Osteocyte (in vitro differentiated cells): ENCODE data around the gene SLC25A17. TPM values are rescaled to one million over a fixed set of nuclear protein-coding genes. Genes with fewer than 3 reads are reported as not detected.
"Not testable (repeated sequence)": the region's sequence is repeated elsewhere in the genome, so short reads cannot be mapped to it uniquely, and the experiment has no call there.

Experiments used
- DNase-seq: peaks from one replicate; pipeline ENCODE4 v3.0.0; 2021; ENCODE audit warnings: mixed read lengths; ENCODE audit not compliant: unreplicated experiment; ENCODE audit errors: extremely low spot score
- H3K27ac Mint-ChIP-seq: one replicate; pipeline ENCODE4 v1.8.0; 2021; ENCODE audit warnings: mild to moderate bottlenecking, mixed read lengths; ENCODE audit not compliant: unreplicated experiment
- H3K27me3 Mint-ChIP-seq: one replicate; pipeline ENCODE4 v1.8.0; 2021; ENCODE audit warnings: mixed read lengths; ENCODE audit not compliant: unreplicated experiment
- H3K36me3 Mint-ChIP-seq: one replicate; pipeline ENCODE4 v1.8.0; 2021; ENCODE audit warnings: mixed read lengths; ENCODE audit not compliant: unreplicated experiment
- H3K4me1 Mint-ChIP-seq: one replicate; pipeline ENCODE4 v1.8.0; 2021; ENCODE audit warnings: mixed read lengths; ENCODE audit not compliant: unreplicated experiment
- H3K4me3 Mint-ChIP-seq: one replicate; pipeline ENCODE4 v1.8.0; 2021; ENCODE audit warnings: mild to moderate bottlenecking, moderate library complexity, mixed read lengths; ENCODE audit not compliant: unreplicated experiment
- H3K9me3 Mint-ChIP-seq: one replicate; pipeline ENCODE4 v1.8.0; 2021; ENCODE audit warnings: mixed read lengths; ENCODE audit not compliant: unreplicated experiment
- total RNA-seq: library from RNA; stranded (reverse); gene quantifications from 2 replicates; pipeline ENCODE4 v1.2.1, GENCODE V29; 2021
- TF ChIP-seq, protein P1 (sequence below): fragments of 200-600 bp; sonication (generic); IDR thresholded peaks from 2 replicates; pipeline ENCODE4 v1.5.0; 2021; ENCODE audit warnings: antibody characterized with exemption, mild to moderate bottlenecking, moderate library complexity

Gene SLC25A17
- total RNA-seq, 1 donor from 2014 or later: 17.1 TPM

DNA sequence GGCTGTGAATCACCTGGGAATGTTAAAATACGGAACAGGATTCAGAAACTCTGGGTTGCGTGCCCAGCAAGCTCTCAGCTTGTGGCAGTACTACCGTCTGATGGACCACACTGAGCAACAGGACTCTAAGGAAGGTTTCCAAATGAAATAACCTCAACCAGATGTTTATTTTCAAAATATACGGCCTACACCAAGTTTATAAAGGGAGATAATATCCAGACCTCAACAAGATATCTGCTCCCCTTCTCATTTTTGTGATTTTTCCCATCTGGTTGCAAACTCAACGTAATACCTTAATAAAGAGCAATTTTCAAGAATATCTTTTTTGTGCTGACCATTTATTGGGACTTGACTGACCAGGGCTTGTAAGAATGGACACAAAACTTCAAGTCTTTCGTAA is 49.4 kb downstream of the SLC25A17 start:
- DNase-seq: no peak
- H3K27me3 Mint-ChIP-seq: no peaks in the 10 kb centered on the region
- TF ChIP-seq, protein P1, sequence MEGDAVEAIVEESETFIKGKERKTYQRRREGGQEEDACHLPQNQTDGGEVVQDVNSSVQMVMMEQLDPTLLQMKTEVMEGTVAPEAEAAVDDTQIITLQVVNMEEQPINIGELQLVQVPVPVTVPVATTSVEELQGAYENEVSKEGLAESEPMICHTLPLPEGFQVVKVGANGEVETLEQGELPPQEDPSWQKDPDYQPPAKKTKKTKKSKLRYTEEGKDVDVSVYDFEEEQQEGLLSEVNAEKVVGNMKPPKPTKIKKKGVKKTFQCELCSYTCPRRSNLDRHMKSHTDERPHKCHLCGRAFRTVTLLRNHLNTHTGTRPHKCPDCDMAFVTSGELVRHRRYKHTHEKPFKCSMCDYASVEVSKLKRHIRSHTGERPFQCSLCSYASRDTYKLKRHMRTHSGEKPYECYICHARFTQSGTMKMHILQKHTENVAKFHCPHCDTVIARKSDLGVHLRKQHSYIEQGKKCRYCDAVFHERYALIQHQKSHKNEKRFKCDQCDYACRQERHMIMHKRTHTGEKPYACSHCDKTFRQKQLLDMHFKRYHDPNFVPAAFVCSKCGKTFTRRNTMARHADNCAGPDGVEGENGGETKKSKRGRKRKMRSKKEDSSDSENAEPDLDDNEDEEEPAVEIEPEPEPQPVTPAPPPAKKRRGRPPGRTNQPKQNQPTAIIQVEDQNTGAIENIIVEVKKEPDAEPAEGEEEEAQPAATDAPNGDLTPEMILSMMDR: no peak
- H3K9me3 Mint-ChIP-seq: no peaks in the 10 kb centered on the region
- no peak overlapping the region for H3K4me3 Mint-ChIP-seq
- H3K4me1 Mint-ChIP-seq: no peaks in the 10 kb centered on the region
- peaks cover 31% of the 10 kb centered on the region for H3K36me3 Mint-ChIP-seq
- no peak overlapping the region for H3K27ac Mint-ChIP-seq

DNA sequence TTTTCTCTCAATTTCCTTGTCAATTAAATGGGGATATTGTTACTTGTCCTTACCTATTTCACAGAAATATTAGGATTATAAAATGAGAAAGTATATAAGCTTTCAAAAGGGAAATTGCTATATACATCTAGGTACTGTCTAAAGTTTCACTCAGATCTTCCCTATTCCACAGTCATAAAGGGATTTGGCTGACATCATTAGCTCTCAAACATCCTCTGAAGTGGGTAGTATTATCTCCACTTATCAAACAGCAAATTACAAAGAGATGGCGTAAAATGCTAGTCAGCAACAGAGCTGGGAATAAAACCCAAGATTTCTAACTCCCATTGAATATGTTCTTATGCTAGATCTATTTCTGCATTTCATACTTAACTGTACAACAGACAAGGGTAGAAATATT is 50.9 kb downstream of the SLC25A17 start:
- Mint-ChIP-seq H3K27me3 (no peaks in the 10 kb centered on the region), H3K27ac (no peak overlapping the region), H3K36me3 (peaks cover 24% of the 10 kb centered on the region), H3K4me3 (no peak overlapping the region), H3K4me1 (no peaks in the 10 kb centered on the region), H3K9me3 (no peaks in the 10 kb centered on the region)
- DNase-seq: no peak
- TF ChIP-seq, protein P1: no peak

DNA sequence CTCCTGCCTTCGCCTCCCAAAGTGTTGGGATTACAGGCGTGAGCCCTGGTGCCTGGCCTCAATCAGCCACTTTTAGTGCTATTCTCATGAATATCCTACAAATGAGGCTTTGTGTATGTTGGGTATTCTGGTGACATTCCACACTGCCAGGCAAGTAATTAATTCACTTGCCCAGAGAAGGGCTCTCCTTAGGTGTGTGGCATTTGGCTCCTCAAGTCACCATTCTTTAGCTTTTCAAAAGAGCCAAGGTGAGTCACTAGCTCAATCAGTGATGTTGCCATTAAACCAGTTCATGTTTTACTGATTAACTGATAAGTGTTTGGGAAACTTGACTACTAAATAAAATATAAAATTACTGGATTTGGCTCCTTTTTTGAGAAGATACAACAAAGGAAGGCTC is 52.2 kb downstream of the SLC25A17 start:
- no peaks in the 10 kb centered on the region for H3K9me3 Mint-ChIP-seq
- DNase-seq: no peak
- TF ChIP-seq, protein P1: no peak
- H3K4me1 Mint-ChIP-seq: no peaks in the 10 kb centered on the region
- peaks cover 24% of the 10 kb centered on the region for H3K36me3 Mint-ChIP-seq
- no peak overlapping the region for H3K4me3 Mint-ChIP-seq
- no peaks in the 10 kb centered on the region for H3K27me3 Mint-ChIP-seq
- no peak overlapping the region for H3K27ac Mint-ChIP-seq

DNA sequence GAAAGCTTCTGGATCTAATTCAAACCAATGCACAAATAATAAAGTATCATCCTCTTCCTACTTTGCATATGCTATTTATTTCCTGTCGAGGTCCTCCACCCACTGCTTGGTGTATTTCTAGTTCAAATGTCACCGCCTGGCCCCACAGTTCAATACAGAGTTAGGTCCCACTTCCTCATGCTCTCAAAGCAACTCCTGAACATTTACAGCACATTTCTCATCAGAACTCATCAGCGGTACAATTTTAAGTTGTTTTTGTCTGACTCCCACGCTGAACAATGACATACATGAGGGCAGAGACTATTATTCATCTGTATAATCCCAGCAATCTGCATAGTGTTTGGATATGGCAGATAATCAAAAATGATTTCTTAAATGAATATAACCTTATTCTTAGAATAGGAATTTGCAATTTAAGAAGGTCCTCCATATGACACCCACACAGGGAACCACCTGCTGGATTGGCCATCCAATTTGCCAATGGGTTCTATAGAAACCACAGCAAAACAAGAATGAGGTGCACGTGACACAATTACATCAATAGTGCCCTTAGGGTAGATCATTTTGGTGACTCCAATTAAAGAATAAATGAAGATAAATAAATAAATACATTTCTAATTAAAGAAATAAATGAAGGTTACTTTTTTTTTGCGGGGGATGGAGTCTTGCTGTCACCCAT is 54.2 kb downstream of the SLC25A17 start:
- Mint-ChIP-seq H3K4me1 (peaks cover 4% of the 10 kb centered on the region), H3K27ac (no peak overlapping the region), H3K4me3 (no peak overlapping the region), H3K27me3 (no peaks in the 10 kb centered on the region), H3K36me3 (peaks cover 10% of the 10 kb centered on the region), H3K9me3 (no peaks in the 10 kb centered on the region)
- TF ChIP-seq, protein P1: no peak
- peak; percentile 8 for DNase-seq

DNA sequence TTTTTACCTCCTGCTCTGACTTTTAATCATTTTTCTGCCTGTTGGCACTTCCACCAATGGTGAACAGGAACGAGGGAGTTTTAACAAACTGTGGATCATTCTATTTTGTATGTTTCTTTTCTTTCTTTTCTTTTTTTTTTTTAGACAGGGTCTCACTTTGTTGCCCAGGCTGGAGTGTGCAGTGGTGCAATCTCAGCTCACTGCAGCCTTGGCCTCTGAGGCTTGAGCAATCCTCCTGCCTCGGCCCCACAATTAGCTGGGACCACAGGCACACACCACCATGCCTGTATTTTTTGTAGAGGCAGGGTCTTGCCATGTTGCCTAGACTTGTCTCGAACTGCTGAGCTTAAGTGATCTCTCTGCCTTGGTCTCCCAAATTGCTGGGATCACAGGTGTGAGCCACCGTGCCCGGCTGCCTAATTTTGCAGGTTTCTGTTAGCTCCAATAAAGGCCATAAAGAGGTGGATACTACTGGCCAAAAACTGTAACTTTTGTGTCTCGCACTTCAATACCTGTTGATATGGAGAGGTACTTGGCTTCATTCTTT is 59.8 kb downstream of the SLC25A17 start:
- H3K4me1 Mint-ChIP-seq: peaks cover 4% of the 10 kb centered on the region
- TF ChIP-seq, protein P1: no peak
- H3K4me3 Mint-ChIP-seq: no peak overlapping the region
- H3K27me3 Mint-ChIP-seq: no peaks in the 10 kb centered on the region
- H3K9me3 Mint-ChIP-seq: no peaks in the 10 kb centered on the region
- DNase-seq: peak; percentile 42
- no peaks in the 10 kb centered on the region for H3K36me3 Mint-ChIP-seq
- H3K27ac Mint-ChIP-seq: no peak overlapping the region

DNA sequence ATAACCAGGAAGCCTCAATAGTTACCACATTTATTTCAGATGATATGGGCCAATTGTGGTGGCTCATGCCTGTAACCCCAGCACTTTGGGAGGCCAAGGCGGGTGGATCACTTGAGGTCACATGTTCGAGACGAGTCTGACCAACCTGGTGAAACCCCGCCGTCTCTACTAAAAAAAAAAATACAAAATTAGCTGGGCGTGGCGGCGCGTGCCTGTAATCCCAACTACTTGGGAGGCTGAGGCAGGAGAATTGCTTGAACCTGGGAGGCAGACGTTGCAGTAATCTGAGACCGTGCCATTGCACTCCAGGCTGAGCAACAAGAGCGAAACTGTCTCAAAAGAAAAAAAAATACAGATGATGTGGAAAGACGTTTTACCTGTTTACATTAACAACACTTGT is 60.3 kb downstream of the SLC25A17 start:
- H3K4me3 Mint-ChIP-seq, H3K36me3 Mint-ChIP-seq, DNase-seq, H3K27me3 Mint-ChIP-seq, H3K27ac Mint-ChIP-seq, H3K9me3 Mint-ChIP-seq, H3K4me1 Mint-ChIP-seq: not testable (repeated sequence)
